ENCODE results near the gene KCNG2.

GRCh38 chr18:79829136-79829854, 31.6 kb downstream of the KCNG2 start:
- TF ChIP-seq EZH2 (IDR thresholded peaks at IDR 0.05; ENCODE audit: low read depth, unreplicated experiment): no peak
- TF ChIP-seq EZH2phosphoT487 (IDR thresholded peaks at IDR 0.05; ENCODE audit: unreplicated experiment): no peak
- no peak for TF ChIP-seq CTCF (conservative IDR thresholded peaks at IDR 0.05; ENCODE audit: low read depth in 2 of 2)
- no peak for TF ChIP-seq JUNB (IDR thresholded peaks at IDR 0.05; ENCODE audit: unreplicated experiment)

Measured in GM23338 (cell line).